HFFc6 (cell line): ENCODE data around the gene IGFBP5. TPM values are rescaled to one million over a fixed set of nuclear protein-coding genes. Genes with fewer than 3 reads are reported as not detected.
A peak's percentile ranks its signal among the peaks of the same experiment; 100 is the strongest.

Experiments
- DNase-seq: peaks from one replicate; pipeline ENCODE4 v3.0.0-alpha.2; 2018
- H3K27ac Mint-ChIP-seq: 2 replicates; pipeline ENCODE4 v1.8.0; 2020; ENCODE audit warnings: mild to moderate bottlenecking, mixed read lengths
- H3K27me3 Mint-ChIP-seq: 2 replicates; pipeline ENCODE4 v1.8.0; 2021; ENCODE audit warnings: mild to moderate bottlenecking, moderate library complexity, mixed read lengths; ENCODE audit not compliant: insufficient read depth
- H3K36me3 Mint-ChIP-seq: 2 replicates; pipeline ENCODE4 v1.8.0; 2021; ENCODE audit warnings: low read depth, mixed read lengths
- H3K4me1 Mint-ChIP-seq: 2 replicates; pipeline ENCODE4 v1.8.0; 2020; ENCODE audit warnings: low read depth, mixed read lengths
- H3K4me3 Mint-ChIP-seq: 2 replicates; pipeline ENCODE4 v1.8.0; 2020; ENCODE audit warnings: mild to moderate bottlenecking, moderate library complexity, mixed read lengths
- H3K9me3 Mint-ChIP-seq: 2 replicates; pipeline ENCODE4 v1.8.0; 2020; ENCODE audit warnings: mild to moderate bottlenecking, mixed read lengths
- CTCF ChIP-seq: fragments of 200-600 bp; sonication (generic); IDR thresholded peaks from 2 replicates; pipeline ENCODE4 v1.5.0; 2021; ENCODE audit warnings: antibody characterized with exemption, mild to moderate bottlenecking
- total RNA-seq, 6 experiments: library from RNA; stranded (reverse); fragmentation: NEBNext Ultra II Directional; extraction: Animal tissue kit (Norgen Biotek cat#: 25700); gene quantifications; 2 replicates in 1 of 6; 3 replicates in 5 of 6; pipeline ENCODE4 v1.2.3, GENCODE V29; 2021

IGFBP5 gene
- total RNA-seq, 6 experiments from 2014 or later: 63.2 to 125 (median 68.6) TPM

DNA sequence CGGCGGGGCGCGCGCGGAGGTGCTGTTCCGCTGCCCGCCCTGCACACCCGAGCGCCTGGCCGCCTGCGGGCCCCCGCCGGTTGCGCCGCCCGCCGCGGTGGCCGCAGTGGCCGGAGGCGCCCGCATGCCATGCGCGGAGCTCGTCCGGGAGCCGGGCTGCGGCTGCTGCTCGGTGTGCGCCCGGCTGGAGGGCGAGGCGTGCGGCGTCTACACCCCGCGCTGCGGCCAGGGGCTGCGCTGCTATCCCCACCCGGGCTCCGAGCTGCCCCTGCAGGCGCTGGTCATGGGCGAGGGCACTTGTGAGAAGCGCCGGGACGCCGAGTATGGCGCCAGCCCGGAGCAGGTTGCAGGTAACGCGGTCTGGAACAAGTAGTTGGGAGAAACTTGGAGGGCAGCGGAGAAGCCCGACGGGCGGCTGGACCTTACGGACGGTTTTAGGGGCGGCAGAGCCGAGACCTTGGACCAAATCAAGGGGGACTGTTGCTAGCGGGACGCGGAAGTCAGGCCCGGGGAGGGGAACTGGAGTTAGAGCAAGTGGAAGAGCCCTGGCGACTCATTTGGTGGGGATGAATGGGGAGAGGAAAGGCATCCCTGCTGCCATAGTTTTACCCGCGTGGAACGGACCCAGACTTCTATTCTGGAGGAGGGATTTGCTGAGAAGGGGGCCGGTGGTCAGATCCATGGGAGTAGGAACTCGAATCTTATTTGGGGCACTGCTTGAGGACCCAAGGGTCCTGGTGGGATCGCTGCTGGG, 61.6 kb downstream of the IGFBP5 start:
- Mint-ChIP-seq H3K36me3 (no peaks in the 10 kb centered on the region), H3K9me3 (no peaks in the 10 kb centered on the region), H3K27me3 (peaks cover 59% of the 10 kb centered on the region), H3K27ac (no peak overlapping the region), H3K4me1 (peaks cover 42% of the 10 kb centered on the region), H3K4me3 (peak overlapping the region; percentile 40; the same call in 1 of the 2 replicates)
- DNase-seq: no peak
- no peak for TF ChIP-seq CTCF

GRCh38 chr2:216632952-216633615, 62.3 kb downstream of the IGFBP5 start, which contains the start of gene IGFBP2:
IGFBP2 (plus strand) TSS chr2:216633420; CDS start chr2:216633524, 104 bp downstream.
- no peaks in the 10 kb centered on the region for H3K9me3 Mint-ChIP-seq
- no peak within 1 kb of the TSS for H3K27ac Mint-ChIP-seq
- peak within 1 kb of the TSS; percentile 77 for H3K4me3 Mint-ChIP-seq
- DNase-seq: no peak
- TF ChIP-seq CTCF: no peak
- no peaks in the 10 kb centered on the region for H3K36me3 Mint-ChIP-seq
- H3K27me3 Mint-ChIP-seq: peaks cover 61% of the 10 kb centered on the region
- H3K4me1 Mint-ChIP-seq: peaks cover 42% of the 10 kb centered on the region

DNA sequence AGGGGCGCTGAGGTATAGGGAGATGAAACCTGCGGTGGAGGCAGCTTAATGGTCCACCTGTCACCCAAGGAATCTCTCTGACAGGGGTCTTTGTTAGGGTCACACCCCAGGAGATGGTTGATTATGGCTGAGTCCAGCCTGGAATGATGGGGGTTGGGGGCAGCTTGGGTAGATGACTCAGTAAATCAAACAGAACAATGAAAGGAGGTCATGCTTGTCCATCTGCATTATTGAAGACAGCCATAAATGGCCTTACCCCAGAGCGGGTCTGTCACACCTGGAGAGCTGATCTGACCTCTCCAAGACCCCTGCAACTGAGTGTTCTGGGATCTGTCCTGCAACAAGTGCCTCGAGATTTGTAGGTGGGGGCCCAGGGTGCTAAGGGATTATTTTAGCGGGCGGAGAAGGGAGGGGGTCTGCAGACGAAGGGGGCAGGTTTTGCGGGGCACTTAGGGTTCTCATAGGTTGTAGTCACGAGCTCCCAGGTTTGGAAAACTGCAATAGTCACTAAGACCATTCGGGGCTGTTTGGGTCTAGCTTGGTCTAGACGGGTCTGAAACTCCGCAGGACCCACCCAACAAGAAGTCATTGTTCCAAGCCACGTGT, 62.9 kb downstream of the IGFBP5 start:
- H3K27ac Mint-ChIP-seq: no peak overlapping the region
- no peak for TF ChIP-seq CTCF
- no peaks in the 10 kb centered on the region for H3K9me3 Mint-ChIP-seq
- peaks cover 40% of the 10 kb centered on the region for H3K4me1 Mint-ChIP-seq
- H3K4me3 Mint-ChIP-seq: peak overlapping the region; percentile 77
- peaks cover 63% of the 10 kb centered on the region for H3K27me3 Mint-ChIP-seq
- no peak for DNase-seq
- H3K36me3 Mint-ChIP-seq: no peaks in the 10 kb centered on the region

- TF ChIP-seq CTCF: no peak
- Mint-ChIP-seq H3K27me3 (peaks cover 50% of the 10 kb centered on the region), H3K4me1 (peaks cover 15% of the 10 kb centered on the region), H3K9me3 (no peaks in the 10 kb centered on the region), H3K27ac (no peak overlapping the region), H3K4me3 (no peak overlapping the region), H3K36me3 (no peaks in the 10 kb centered on the region)
- no peak for DNase-seq
Observed at GRCh38 chr2:216629784-216630183, 65.6 kb downstream of the IGFBP5 start.

GRCh38 chr2:216626875-216627245, 68.5 kb downstream of the IGFBP5 start:
- TF ChIP-seq CTCF: no peak
- Mint-ChIP-seq H3K4me3 (no peak overlapping the region), H3K36me3 (0 out of 2 replicates have a peak, but pooled peaks cover 4% of the 10 kb centered on the region), H3K27ac (no peak overlapping the region), H3K9me3 (no peaks in the 10 kb centered on the region; the same call in 1 of the 2 replicates), H3K27me3 (peaks cover 44% of the 10 kb centered on the region), H3K4me1 (no peaks in the 10 kb centered on the region)
- no peak for DNase-seq
